HL-60/S4 (cell line): ENCODE results near the gene BEX3.
"Not testable (repeated sequence)": the region's sequence is repeated elsewhere in the genome, so short reads cannot be mapped to it uniquely, and the experiment has no call there.

ENCODE experiments used
- in situ Hi-C: fragments of 300-500 bp; cut with MboI; formaldehyde crosslinking; loops from 2 replicates; pipeline ENCODE4 v1.14.3; 2022; ENCODE audit warnings: low sequenced_read_pairs

Gene BEX3

DNA sequence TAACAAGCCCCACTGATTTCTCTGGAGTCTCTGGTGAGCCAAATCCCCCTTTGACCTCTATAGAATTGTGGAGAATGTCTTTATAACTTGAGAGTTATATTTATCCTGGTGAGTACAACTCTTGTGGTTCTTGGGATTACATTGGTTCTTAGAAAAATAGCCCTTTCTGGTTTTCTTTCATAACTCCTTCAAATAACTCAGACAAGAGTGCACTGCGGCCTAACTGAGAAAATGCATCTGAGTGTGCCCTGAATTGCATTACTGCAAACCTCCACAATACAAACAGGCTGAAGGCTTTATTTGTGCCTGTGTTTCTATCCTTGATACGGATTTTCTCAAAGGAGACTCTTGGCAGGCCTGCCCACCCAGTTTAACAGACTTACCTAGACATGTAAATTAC, 2.7 kb downstream of the BEX3 start:
- in situ Hi-C loops: no loop called here

GRCh38 chrX:103382877-103383276, 6.5 kb downstream of the BEX3 start:
- in situ Hi-C loops: no loop called here

DNA sequence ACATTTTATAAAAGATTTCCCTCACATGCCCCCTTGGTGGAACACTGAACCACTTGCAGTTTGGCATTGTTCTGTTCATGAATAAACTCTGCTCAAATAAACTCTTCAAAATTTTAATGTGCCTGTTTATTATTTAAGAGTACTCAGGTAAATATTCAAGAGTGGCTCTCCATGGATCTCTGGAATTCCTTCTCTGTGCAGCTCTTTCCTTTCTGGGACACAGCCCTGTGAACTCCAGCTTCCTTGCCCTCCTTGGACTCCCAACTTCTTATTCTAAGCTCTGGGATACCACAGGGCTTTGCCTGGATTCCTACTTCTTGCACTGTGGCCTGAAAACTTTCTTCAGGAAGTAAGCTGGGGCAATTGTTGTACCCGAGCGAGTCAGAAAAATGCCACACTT, 8.3 kb downstream of the BEX3 start:
- in situ Hi-C loops: no loop called here

DNA sequence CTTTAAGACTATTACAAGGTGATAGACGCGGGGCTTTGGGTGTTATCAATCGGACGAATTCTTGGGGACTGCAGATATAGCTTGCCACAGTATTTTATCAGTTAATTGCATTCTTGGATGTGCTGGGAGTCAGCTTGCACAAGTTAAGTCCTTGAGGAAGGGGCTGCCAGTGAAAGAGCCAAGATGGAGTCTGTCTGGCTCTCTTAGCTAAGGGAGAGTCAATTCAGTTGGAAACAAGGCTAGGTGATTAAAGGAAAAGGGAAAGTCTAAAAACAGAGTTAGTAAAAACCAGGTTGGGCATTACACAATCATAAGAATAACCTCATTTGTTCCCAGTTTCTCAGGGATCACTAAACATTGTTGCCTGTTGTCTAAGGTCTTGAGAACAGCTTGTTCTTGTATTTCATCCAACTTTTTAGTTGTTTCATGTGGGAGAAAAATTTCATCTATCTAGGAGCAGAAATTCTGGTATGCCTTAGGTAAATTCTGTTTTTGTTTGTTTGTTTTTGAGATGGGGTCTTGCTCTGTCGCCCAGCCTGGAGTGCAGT, 9.0 kb downstream of the BEX3 start:
- in situ Hi-C loops: not testable (repeated sequence)

DNA sequence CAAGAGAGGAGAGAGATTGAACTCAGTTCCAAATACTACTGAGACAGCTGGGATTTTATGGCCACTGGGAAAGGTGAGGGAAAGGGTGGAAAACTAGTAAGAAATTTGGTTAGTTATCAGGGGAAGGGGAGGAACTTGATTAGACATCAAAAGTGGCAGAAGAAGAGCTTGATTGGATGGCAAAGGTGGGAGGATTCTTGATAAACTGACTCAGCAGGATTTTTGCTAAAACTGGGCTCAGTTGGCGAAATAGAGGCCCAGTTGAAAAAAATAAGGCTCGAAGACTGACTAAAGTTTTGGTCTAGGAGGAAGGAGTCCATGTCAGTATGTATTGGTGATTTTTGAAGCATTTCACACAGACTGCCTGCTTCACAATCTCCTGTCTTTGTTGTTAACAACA, 10.0 kb downstream of the BEX3 start:
- in situ Hi-C loops: no loop called here

DNA sequence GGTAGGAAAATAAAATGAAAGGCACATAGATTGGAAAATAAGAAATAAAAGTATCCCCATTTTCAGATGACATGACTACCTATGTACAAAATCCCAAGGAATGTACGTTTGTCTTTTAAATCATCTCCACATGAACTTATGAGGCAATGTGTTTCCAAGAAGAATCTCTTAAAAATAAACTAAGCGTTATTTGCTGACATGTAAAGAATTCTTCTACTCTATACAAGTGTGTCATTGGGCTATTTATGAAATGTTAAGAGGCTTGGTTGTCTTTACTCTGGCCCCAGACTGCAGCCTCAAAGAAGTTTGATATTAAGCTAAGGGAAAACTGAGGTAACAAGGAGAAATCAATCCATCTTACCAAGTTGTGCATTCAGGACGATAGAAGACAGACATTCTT, 17.1 kb downstream of the BEX3 start:
- in situ Hi-C loops: no loop called here

- in situ Hi-C loops: no loop called here
These were observed 19.8 kb downstream of the BEX3 start for GRCh38 chrX:103396186-103396585.

- in situ Hi-C loops: no loop called here
These were observed 20.3 kb downstream of the BEX3 start for GRCh38 chrX:103396660-103397059.

- in situ Hi-C loops: no loop called here
These were observed 21.4 kb downstream of the BEX3 start for GRCh38 chrX:103397707-103398106.

DNA sequence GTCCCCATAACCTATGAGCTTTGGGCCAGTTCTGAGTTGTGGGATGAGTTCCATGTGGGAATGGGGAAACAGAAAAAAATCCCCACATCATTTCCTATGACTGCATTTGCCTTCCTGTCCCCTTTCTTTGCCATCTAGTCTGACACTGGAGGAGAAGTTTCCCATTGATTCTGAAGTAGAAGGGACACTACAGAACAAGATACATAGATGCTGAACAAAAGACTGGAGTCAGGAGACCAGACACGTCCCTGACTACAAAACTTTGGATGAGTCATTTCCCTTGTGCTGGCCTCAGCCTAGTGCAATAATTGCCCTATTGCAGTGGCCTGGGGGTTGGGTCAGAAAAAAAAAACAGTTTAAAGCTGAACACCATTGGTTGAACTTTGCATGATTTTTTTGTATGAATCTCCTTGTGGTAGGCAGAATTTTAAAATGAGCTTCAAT, 22.1 kb downstream of the BEX3 start:
- in situ Hi-C loops: no loop called here

- in situ Hi-C loops: no loop called here
These were observed 23.4 kb downstream of the BEX3 start for GRCh38 chrX:103399744-103400143.

DNA sequence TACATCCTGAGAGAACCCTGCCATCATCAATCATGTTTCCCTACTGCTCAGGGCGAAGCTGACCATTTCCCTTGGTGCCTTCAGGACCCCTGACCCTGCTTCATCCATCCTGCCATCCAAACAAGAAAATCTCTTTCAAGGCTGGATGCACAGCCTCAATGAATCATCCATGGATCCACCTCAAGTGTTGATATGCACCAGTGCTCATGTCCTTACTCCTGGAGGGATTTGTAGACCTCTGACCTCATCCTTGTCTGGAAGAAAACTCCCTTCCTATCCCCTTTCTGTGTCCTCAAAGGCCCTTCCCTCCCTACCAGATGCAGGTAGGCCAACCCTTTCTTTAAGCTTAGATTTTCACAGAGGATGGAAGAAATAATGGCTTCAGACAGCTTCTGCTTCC, 24.6 kb downstream of the BEX3 start:
- in situ Hi-C loops: no loop called here

DNA sequence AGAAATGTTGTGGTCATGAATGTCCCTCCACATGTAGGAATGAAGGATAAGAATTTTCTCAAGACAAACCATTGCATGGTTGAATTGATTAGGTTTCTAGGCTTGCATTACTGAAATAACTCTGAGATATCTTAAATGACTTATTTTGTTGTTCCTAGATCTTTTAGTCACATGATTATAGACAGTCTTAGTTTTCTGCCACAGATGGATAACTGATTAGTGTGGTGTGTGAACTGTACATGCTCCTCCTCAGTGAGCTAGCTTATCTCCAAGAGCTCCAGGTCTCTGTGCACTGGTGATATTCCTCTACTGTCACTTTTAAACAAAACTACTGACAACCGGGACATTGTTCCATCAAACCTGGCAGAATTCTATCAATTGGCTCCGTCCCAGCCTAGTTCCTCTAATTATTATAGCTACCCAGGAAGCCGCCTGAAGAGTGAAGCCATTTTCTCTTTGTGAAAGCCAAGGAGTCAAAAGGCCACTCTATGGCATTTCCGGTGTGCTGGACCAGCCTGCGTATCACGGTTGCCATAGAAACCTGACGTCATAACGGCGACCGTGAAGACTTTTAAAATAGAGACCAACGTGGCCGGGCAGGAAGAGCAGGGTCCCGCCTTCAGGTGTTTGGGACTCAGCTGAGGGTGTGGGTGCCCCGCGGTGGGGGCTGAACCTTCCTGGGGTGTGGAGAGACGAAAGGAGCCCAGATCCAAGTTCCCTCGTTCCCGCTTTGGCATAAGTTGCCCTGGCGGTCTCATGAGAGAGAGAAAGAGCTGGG, 28.1 kb downstream of the BEX3 start:
- in situ Hi-C loops: no loop called here

DNA sequence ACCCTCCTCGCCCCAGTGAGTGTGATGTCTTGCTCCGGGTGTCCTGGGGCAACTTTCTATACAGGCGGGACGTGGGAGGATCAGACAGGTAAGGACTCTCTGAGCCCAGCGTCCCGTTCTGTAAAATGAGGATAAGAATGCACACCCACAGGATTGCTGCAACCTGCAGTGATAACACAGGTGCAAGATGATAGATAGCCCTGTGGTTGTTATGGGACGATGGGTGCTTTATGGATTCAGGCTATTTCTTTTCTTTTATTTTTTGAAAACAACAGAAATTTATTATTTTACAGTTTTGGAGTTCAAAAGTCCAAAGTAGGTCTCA, 28.6 kb downstream of the BEX3 start:
- in situ Hi-C loops: no loop called here

GRCh38 chrX:103406256-103406655, 29.9 kb downstream of the BEX3 start:
- in situ Hi-C loops: no loop called here

- in situ Hi-C loops: no loop called here
These were observed 31.4 kb downstream of the BEX3 start for GRCh38 chrX:103407776-103408175.

DNA sequence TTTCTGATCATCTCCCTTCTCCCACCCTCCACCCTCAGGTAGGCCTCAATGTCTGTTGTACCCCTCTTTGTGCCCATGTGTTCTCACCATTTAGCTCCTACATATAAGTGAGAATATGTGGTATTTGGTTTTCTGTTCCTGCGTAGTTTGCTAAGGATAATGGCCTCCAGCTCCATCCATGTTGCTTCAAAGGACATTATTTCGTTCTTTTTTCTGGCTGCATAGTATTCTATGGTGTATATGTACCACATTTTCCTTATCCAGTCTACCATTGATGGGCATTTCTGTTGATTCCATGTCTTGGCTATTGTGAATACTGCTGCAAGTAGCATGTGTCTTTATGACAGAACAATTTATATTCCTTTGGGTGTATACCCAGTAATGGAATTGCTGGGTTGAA, 35.4 kb downstream of the BEX3 start:
- in situ Hi-C loops: not testable (repeated sequence)

GRCh38 chrX:103413705-103414387, 37.5 kb downstream of the BEX3 start:
- in situ Hi-C loops: no loop called here

- in situ Hi-C loops: no loop called here
These were observed 38.2 kb downstream of the BEX3 start for GRCh38 chrX:103414561-103414960.

GRCh38 chrX:103415068-103415467, 38.7 kb downstream of the BEX3 start:
- in situ Hi-C loops: no loop called here

GRCh38 chrX:103415528-103415927, 39.2 kb downstream of the BEX3 start:
- in situ Hi-C loops: no loop called here

DNA sequence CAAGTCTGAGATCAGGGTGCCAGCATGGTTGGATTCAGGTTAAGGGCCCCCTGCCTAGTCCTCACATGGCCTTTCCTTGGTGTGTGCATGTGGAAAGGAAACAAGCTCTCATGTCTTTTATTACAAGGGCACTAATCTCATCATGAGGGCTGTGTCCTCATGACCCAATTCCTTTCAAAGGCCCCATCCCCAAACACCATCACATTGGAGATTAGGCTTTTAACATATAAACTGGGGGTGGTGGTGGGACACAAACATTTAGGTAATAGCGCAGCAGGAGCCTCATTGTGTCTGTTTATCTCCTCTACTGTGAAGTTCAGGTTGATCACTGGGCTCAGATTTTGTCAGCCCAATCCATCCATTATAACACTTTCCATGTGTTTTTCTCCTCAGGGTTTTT, 41.0 kb downstream of the BEX3 start:
- in situ Hi-C loops: no loop called here
